ENCODE data around the gene GPR6.

DNA sequence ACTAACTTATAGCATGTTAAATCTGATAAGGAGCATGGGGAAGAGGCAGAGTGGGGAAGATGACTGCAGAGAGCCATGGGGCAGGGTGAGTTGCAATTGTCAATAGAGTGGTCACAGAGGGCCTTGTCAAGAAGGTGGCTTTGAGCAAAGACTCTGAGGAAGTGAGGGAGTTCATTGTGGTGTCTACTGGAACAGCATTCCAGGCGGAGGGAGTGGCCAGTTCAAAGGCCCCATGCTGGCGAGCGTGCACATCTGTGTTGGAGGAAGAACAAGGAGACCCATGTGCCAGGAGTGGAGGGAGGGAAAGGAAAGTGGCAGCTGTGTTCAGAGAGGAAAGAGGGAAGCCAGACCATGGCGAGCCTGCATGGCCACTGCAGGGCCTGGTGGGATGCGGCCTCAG is 15.8 kb upstream of the GPR6 start:
- TF ChIP-seq RBBP5 (IDR thresholded peaks at IDR 0.05; ENCODE audit: borderline replicate concordance, insufficient read depth, low read length, poor library complexity, severe bottlenecking) = no peak
- TF ChIP-seq EZH2 (IDR thresholded peaks at IDR 0.05; ENCODE audit: borderline replicate concordance, low read depth, low read length) = no peak
- TF ChIP-seq, protein P1, sequence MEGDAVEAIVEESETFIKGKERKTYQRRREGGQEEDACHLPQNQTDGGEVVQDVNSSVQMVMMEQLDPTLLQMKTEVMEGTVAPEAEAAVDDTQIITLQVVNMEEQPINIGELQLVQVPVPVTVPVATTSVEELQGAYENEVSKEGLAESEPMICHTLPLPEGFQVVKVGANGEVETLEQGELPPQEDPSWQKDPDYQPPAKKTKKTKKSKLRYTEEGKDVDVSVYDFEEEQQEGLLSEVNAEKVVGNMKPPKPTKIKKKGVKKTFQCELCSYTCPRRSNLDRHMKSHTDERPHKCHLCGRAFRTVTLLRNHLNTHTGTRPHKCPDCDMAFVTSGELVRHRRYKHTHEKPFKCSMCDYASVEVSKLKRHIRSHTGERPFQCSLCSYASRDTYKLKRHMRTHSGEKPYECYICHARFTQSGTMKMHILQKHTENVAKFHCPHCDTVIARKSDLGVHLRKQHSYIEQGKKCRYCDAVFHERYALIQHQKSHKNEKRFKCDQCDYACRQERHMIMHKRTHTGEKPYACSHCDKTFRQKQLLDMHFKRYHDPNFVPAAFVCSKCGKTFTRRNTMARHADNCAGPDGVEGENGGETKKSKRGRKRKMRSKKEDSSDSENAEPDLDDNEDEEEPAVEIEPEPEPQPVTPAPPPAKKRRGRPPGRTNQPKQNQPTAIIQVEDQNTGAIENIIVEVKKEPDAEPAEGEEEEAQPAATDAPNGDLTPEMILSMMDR (IDR thresholded peaks at IDR 0.05 in 2 of 3, conservative IDR thresholded peaks at IDR 0.05 in 1 of 3; ENCODE audit: insufficient read depth in 2 of 3, low read depth in 1 of 3, low read length in 3 of 3) = no peak
- no peak for TF ChIP-seq YY1 (IDR thresholded peaks at IDR 0.05; ENCODE audit: borderline replicate concordance in 1 of 3, control insufficient read depth in 1 of 3, extremely low read depth in 1 of 3, insufficient read depth in 3 of 3, insufficient read length in 1 of 3, insufficient replicate concordance in 2 of 3, low read depth in 1 of 3, low read length in 2 of 3)
- no peak for TF ChIP-seq TCF7L2 (IDR thresholded peaks at IDR 0.05; ENCODE audit: low read depth, low read length)
- TF ChIP-seq, protein P2, sequence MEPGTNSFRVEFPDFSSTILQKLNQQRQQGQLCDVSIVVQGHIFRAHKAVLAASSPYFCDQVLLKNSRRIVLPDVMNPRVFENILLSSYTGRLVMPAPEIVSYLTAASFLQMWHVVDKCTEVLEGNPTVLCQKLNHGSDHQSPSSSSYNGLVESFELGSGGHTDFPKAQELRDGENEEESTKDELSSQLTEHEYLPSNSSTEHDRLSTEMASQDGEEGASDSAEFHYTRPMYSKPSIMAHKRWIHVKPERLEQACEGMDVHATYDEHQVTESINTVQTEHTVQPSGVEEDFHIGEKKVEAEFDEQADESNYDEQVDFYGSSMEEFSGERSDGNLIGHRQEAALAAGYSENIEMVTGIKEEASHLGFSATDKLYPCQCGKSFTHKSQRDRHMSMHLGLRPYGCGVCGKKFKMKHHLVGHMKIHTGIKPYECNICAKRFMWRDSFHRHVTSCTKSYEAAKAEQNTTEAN (CRISPR knock-in tag; IDR thresholded peaks at IDR 0.05) = no peak
- TF ChIP-seq, protein P3, sequence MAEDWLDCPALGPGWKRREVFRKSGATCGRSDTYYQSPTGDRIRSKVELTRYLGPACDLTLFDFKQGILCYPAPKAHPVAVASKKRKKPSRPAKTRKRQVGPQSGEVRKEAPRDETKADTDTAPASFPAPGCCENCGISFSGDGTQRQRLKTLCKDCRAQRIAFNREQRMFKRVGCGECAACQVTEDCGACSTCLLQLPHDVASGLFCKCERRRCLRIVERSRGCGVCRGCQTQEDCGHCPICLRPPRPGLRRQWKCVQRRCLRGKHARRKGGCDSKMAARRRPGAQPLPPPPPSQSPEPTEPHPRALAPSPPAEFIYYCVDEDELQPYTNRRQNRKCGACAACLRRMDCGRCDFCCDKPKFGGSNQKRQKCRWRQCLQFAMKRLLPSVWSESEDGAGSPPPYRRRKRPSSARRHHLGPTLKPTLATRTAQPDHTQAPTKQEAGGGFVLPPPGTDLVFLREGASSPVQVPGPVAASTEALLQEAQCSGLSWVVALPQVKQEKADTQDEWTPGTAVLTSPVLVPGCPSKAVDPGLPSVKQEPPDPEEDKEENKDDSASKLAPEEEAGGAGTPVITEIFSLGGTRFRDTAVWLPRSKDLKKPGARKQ (CRISPR knock-in tag; IDR thresholded peaks at IDR 0.05) = no peak
- TF ChIP-seq, protein P4, sequence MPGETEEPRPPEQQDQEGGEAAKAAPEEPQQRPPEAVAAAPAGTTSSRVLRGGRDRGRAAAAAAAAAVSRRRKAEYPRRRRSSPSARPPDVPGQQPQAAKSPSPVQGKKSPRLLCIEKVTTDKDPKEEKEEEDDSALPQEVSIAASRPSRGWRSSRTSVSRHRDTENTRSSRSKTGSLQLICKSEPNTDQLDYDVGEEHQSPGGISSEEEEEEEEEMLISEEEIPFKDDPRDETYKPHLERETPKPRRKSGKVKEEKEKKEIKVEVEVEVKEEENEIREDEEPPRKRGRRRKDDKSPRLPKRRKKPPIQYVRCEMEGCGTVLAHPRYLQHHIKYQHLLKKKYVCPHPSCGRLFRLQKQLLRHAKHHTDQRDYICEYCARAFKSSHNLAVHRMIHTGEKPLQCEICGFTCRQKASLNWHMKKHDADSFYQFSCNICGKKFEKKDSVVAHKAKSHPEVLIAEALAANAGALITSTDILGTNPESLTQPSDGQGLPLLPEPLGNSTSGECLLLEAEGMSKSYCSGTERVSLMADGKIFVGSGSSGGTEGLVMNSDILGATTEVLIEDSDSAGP (CRISPR knock-in tag; IDR thresholded peaks at IDR 0.05) = no peak
- no peak for TF ChIP-seq HIVEP1 (CRISPR knock-in tag; IDR thresholded peaks at IDR 0.05)
- no peak for TF ChIP-seq PPARD (CRISPR knock-in tag; IDR thresholded peaks at IDR 0.05)
